SK-N-DZ (cell line): ENCODE data around the gene SEC14L3.

Experiments used
- DNase-seq: peaks from one replicate; pipeline ENCODE4 v3.0.0-alpha.2; 2015; ENCODE audit warnings: low spot score

SEC14L3 gene

DNA sequence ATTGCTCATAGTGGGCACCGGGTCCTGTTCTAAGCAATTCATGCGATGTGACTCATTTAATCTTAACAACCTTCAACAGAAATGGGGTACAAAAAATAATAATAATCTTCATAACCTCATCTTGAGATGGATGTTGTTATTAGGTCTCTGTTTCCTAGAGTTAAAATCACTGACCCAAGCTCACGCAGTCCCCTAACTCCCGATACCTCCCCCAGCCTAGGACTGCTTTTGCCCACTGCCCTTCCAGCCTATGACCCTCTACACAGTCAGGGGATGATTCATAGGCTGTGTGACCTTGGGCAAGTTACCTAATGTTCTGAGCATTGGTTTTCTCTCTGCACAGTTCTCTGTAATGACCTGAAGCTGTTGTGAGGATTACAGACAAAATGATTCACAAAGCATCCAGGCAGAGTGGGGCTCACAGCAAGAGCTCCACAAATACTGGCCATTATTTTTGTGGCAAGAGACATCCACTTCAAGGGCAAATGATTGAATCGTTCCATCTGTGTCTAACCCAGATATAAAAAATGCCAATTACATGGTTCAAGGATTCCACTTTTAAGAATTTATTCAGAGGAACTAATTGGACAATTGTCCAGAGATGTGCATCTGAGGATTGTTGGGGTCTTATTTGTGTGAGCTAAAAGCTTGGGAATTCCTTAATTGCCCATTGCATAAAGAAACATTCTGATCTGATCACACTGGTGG, 26.2 kb downstream of the SEC14L3 start:
- no peak for DNase-seq

GRCh38 chr22:30444632-30445437, 27.0 kb downstream of the SEC14L3 start:
- peak; percentile 76 for DNase-seq

- DNase-seq = no peak
These were observed 30.7 kb downstream of the SEC14L3 start for GRCh38 chr22:30441088-30441487.

DNA sequence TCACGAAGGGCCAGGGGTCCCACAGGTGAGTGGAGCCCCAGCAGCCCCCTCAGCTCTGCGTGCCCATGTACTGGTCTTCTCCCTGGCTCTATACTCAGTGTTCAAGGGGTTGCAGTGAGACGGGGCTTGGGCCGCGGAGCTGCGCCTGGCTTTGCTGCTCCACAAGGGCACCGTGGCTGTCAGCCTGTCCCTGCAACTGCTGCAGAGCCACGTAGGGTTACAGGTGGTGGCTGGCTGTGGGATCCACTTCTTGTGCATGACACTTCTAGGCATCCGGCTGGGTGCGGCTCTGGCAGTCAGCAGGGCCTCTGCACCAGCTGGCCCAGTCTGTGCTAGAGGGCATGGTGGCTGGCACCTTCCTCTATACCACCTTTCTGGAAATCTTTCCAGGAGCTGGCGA, 32.0 kb downstream of the SEC14L3 start:
- DNase-seq = no peak

GRCh38 chr22:30439226-30439625, 32.6 kb downstream of the SEC14L3 start:
- no peak for DNase-seq

- DNase-seq = no peak
These were observed 33.3 kb downstream of the SEC14L3 start for GRCh38 chr22:30438559-30438958.

- no peak for DNase-seq
These were observed 35.6 kb downstream of the SEC14L3 start for GRCh38 chr22:30436196-30436595.

- no peak for DNase-seq
These were observed 36.1 kb downstream of the SEC14L3 start for GRCh38 chr22:30435674-30436126.

DNA sequence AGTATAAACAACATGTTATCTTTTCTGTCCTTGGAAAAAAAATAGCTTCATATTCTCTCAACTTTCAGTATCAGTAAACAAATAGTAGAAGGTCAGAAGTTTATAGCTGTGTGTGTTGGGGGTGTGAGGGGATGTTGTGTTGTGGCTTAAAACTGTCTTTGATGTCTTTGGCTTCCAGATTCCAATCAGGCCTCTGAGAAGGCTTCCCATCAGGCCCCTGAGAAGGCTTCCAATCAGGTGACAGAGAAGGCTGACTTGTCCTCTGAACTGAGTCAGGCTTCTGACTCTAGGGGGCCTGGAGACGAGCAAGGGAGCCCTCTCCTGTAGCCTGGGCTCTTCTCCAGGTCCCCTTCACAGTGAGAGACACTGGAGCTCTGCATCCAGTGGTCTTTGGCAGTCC, 37.0 kb downstream of the SEC14L3 start:
- no peak for DNase-seq

DNA sequence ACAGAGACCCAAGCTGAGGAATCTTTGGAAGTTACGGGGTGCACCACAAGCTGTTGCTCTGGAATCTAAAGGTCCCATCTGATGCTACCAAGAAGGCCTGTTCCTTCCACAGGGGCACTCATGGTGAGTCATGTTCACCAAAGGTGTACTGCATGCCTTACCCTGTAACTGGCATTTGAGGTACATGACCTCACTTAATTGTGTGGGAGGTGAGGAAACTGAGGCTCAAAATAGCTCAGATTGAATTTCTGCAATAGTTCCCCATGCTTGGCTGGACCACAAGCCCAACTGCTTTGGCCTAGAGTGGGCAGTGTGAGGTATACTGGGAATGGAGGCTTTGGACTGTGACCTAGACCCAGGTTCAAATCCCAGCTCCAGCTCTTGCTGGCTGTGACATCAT, 38.0 kb downstream of the SEC14L3 start:
- no peak for DNase-seq

DNA sequence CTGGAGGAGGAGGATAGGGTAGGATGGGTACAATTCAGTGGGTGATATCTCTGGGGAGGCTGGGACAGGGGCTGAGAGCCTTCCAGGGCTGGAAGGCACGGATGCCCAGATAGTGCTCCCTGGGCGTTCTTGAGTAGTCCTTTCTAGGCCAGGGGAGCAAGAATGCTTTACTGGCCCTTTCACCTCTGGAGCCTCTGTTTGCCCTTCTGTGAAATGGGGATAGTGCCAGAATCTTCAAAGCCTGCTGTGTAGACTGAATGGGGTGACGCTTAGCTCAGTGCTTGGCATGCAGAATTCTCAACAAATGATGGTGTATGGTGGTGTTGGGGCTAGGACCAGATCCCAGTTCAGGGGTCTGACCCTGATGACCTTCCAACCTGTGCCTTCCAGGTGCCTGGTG, 38.6 kb downstream of the SEC14L3 start:
- DNase-seq = no peak

- no peak for DNase-seq
These were observed 39.3 kb downstream of the SEC14L3 start for GRCh38 chr22:30432520-30432919.

DNA sequence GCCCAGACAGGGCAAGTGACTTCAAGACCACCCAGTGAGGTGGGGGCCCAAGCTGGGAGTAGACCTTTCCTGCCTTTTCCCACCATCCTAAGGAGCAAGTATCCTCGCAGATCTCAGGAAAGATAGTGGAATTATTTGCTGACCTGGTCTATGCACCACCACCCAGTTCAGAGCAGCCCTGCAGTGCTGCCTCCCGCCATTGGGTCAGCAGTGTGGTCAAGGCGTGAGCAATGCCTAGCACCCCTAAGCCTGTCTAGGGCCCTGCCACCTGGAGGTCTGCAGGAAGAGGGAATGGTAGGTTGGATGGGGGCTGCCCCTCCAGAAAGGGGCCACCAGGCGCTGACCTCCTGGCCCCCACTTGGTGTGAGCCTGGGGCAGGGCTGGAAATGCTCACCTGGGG, 39.7 kb downstream of the SEC14L3 start:
- DNase-seq = no peak

- no peak for DNase-seq
These were observed 40.9 kb downstream of the SEC14L3 start for GRCh38 chr22:30430933-30431332.

DNA sequence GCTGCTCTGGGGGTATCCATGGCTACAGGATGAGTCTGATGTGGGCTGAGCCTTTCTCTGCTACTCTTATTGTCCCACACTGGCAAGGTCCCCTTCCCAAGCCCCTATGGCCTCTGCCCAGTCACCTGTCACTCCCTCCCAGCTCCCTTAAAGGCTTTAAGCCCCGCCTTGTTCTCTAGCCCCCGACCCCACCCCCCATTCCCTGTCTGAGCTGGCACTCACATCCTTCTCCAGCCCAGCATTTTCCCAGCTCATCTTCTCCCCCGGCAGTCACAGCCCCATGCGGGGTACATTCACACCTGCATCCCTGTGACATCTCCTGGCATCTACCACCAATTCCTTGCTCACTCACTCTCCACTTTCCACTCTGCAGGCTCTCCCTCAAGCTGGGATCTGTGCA, 41.9 kb downstream of the SEC14L3 start:
- DNase-seq = no peak

DNA sequence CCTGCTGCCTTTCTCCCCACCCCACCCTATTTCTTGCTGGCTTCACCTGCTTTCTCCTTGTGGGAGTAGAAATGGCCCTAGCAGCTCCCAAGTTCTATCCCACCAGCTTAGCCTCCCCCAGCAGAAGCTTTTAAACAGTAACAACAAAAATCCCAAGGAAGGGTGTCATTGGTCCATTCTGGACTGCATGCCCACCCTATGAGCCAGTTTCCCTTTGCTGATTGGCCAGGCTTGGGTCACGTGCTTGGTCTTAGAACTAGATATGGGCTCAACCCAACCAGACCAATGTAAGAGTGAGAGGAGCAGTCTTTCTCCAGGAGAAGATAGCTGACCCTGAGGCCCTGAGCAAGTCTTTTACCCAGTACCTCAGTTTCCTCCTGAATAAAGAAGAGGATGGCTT, 43.9 kb downstream of the SEC14L3 start:
- no peak for DNase-seq

DNA sequence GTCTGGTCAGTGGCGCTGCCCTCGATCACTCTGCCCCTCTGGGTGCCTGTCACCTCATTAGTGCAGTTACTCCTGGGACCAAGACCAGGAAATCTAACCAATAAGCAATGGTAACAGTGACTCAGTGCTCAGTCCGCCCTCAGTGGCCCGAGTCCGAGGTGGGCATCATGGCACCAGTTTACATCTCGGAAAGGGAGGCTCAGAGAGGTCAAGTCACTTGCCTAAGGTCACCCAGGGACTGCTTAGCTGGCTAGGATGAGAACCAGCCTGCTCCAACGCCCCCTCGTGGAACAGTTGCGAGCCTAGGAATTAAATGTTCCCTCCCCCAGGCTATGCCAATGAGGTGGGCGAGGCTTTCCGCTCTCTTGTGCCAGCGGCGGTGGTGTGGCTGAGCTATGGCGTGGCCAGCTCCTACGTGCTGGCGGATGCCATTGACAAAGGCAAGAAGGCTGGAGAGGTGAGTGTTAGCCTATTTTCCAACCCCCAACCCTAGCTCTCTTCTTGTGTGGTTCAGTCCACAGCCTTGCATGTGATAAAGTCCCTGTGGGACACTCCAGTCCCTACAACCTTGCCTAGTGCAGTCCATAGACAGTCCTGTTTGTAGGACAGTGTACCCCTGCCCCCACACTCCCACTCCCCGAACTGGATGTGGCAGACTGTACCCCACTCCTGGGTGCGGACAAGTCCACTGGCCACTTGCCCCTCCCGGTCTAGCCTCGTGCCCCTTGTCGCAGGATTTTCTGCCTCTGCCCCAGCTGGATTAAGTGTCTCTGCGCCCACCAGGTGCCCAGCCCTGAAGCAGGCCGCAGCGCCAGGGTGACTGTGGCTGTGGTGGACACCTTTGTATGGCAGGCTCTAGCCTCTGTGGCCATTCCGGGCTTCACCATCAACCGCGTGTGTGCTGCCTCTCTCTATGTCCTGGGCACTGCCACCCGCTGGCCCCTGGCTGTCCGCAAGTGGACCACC, 45.1 kb downstream of the SEC14L3 start:
- peak; percentile 56 for DNase-seq

DNA sequence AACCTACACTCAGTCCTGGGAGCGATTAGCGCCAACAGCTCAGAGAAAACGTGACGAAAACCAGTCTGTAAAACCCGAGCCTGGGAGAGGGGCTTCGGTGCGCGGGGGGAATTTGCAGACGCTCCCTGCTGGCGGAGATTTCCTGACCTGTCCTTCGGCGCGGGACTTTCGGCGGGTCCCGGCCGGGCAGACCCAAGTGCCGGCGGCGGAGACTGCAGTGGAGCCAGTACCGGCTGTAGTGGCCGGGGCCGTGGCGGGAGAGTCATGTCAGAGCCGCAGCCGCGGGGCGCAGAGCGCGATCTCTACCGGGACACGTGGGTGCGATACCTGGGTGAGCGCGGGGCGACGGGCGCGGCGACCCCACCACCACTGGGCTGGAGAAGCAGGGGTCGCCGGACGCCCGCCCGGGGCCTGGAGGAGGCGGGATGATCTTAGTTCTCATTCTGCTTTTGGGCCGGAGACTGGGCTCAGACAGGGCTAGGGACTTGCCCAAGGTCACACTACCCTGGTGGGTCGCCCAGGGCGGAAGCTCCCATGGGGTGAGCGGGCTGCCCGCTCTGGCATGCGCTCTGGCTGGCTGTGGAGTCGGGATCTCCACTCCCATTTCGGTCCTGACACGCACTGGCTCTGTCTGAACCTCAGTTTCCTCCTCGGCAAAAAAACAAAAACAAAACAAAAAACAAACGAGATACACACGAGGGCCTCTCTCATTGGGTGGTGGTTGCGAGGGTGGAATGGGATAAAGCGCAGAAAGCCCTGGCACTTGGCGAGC, 46.0 kb downstream of the SEC14L3 start, which contains the start of gene MTFP1:
Gene MTFP1 (plus strand): TSS at position 153 of the 772 bp plus-strand sequence. CDS start 112 bp downstream, at position 265.
- peak; percentile 84 for DNase-seq

DNA sequence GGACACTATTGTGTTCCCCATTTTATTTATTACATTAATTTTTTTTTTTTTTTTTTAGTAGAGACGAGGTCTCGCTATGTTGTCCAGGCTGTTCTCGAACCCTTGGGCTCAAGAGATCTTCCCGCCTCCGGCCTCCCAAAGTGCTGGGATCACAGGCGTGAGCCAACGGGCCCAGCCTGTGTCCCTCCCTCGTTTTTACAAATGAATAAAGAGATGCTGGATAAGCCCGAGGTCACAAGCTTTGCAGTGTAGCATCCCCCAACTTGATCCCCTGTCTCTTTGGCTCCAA, 46.5 kb downstream of the SEC14L3 start:
- no peak for DNase-seq

GRCh38 chr22:30424534-30425326, 47.1 kb downstream of the SEC14L3 start:
- no peak for DNase-seq
